SK-N-SH (cell line): ENCODE results near the gene NRG3. TPM values are rescaled to one million over a fixed set of nuclear protein-coding genes. Genes with fewer than 3 reads are reported as not detected.

Experiments
- CTCF ChIA-PET: fragments of 300-600, 350-600 bp; formaldehyde crosslinking; extraction: SDS; loops from one replicate; lab custom pipeline; 2021; lab: Yijun Ruan, JAX
- POLR2A ChIA-PET: fragments of 350-600 bp; sonication (Branson Sonifier 250); formaldehyde crosslinking; extraction: SDS; loops from one replicate; lab custom pipeline; 2020; ENCODE audit warnings: antibody characterized with exemption, inconsistent platforms; lab: Yijun Ruan, JAX
- DNase-seq: peaks from one replicate; pipeline ENCODE4 v3.0.0; 2012
- H2AFZ ChIP-seq: fragments of 200-600 bp; sonication (generic); 2 replicates; pipeline ENCODE4 v1.8.1; 2016; ENCODE audit warnings: antibody characterized with exemption, mild to moderate bottlenecking, low read depth
- H3F3A ChIP-seq: fragments of 200-600 bp; sonication (generic); replicated peaks from 2 replicates; pipeline ENCODE3; 2016; ENCODE audit warnings: antibody characterized with exemption, mild to moderate bottlenecking; ENCODE audit not compliant: insufficient read depth
- H3K27ac ChIP-seq, 2 experiments: fragments of 200-500 bp in 1 of 2; fragments of 200-600 bp in 1 of 2; sonication (Bioruptor generic) in 1 of 2; sonication (generic), shearing (Covaris generic) in 1 of 2; 2 replicates each; pipeline versions ENCODE4 v1.5.1 to v1.6.1; 2014 to 2016; ENCODE audit warnings: low read depth in 2 of 2, inconsistent platforms in 1 of 2, low read length in 1 of 2, mild to moderate bottlenecking in 1 of 2, mixed read lengths in 1 of 2
- H3K27me3 ChIP-seq: fragments of 200-600 bp; sonication (generic), shearing (Covaris generic); 2 replicates; pipeline ENCODE4 v1.6.1; 2016; ENCODE audit warnings: mixed run types; ENCODE audit not compliant: insufficient read depth
- H3K36me3 ChIP-seq, 2 experiments: fragments of 200-500 bp in 1 of 2; fragments of 200-600 bp in 1 of 2; sonication (Bioruptor generic) in 1 of 2; sonication (generic) in 1 of 2; replicated peaks in 1 of 2; 2 replicates each; pipeline versions ENCODE3 to v1.5.1; 2014 to 2016; ENCODE audit warnings: low read length in 1 of 2, mild to moderate bottlenecking in 1 of 2; ENCODE audit not compliant: insufficient read depth in 2 of 2, control insufficient read depth in 1 of 2
- H3K4me1 ChIP-seq, 2 experiments: fragments of 200-500 bp in 1 of 2; fragments of 200-600 bp in 1 of 2; sonication (Bioruptor generic) in 1 of 2; sonication (generic), shearing (Covaris generic) in 1 of 2; 2 replicates each; pipeline versions ENCODE4 v1.5.1 to v1.6.1; 2014 to 2016; ENCODE audit warnings: low read depth in 1 of 2, low read length in 1 of 2, mixed run types in 1 of 2; ENCODE audit not compliant: insufficient read depth in 2 of 2, control insufficient read depth in 1 of 2
- H3K4me2 ChIP-seq: fragments of 200-600 bp; sonication (generic), shearing (Covaris generic); 2 replicates; pipeline ENCODE4 v1.6.1; 2017; ENCODE audit warnings: mixed run types
- H3K4me3 ChIP-seq, 2 experiments: fragments of 200-500 bp in 1 of 2; fragments of 200-600 bp in 1 of 2; sonication (Bioruptor generic) in 1 of 2; sonication (generic), shearing (Covaris generic) in 1 of 2; 2 replicates each; pipeline versions ENCODE4 v1.5.1 to v1.8.1; 2014 to 2016; ENCODE audit warnings: low read depth in 2 of 2, inconsistent platforms in 1 of 2, low read length in 1 of 2, mild to moderate bottlenecking in 1 of 2, mixed read lengths in 1 of 2, moderate library complexity in 1 of 2
- H3K79me2 ChIP-seq: fragments of 200-600 bp; sonication (generic); 2 replicates; pipeline ENCODE4 v1.8.1; 2017; ENCODE audit warnings: mild to moderate bottlenecking; ENCODE audit not compliant: insufficient read depth
- H3K9ac ChIP-seq: fragments of 200-600 bp; sonication (generic); 2 replicates; pipeline ENCODE4 v1.6.1; 2017; ENCODE audit warnings: mixed run types
- H3K9me2 ChIP-seq: fragments of 200-600 bp; sonication (generic); 2 replicates; pipeline ENCODE4 v1.6.1; 2017; ENCODE audit warnings: mixed run types
- H3K9me3 ChIP-seq: fragments of 200-600 bp; sonication (generic); 2 replicates; pipeline ENCODE4 v1.6.1; 2017; ENCODE audit warnings: mixed run types, mild to moderate bottlenecking, moderate library complexity
- H4K20me1 ChIP-seq: fragments of 200-600 bp; sonication (generic); 2 replicates; pipeline ENCODE4 v1.6.1; 2017; ENCODE audit warnings: mild to moderate bottlenecking, mixed run types; ENCODE audit not compliant: insufficient read depth
- CTCF ChIP-seq: fragments of 200-600 bp; sonication (generic); IDR thresholded peaks from 2 replicates; pipeline ENCODE4 v1.6.1; 2017; ENCODE audit warnings: antibody characterized with exemption, mild to moderate bottlenecking, moderate library complexity
- ELF1 ChIP-seq: IDR thresholded peaks from 2 replicates; pipeline ENCODE4 v1.4.0; 2012
- EZH2phosphoT487 ChIP-seq: fragments of 200-600 bp; sonication (generic); IDR thresholded peaks from 2 replicates; pipeline ENCODE4 v1.6.1; 2017; ENCODE audit warnings: low read depth, mixed run types, mild to moderate bottlenecking, antibody characterized with exemption, moderate library complexity, borderline replicate concordance
- GABPA ChIP-seq: IDR thresholded peaks from 2 replicates; pipeline ENCODE4 v1.4.0; 2012; ENCODE audit warnings: low read depth, mild to moderate bottlenecking
- MXI1 ChIP-seq: IDR thresholded peaks from 2 replicates; pipeline ENCODE4 v1.6.1; 2012; ENCODE audit warnings: mild to moderate bottlenecking, low read depth, low read length, improper control_type of control experiment
- RAD21 ChIP-seq: IDR thresholded peaks from 2 replicates; pipeline ENCODE4 v1.6.1; 2012; ENCODE audit warnings: mild to moderate bottlenecking, low read length
- RXRA ChIP-seq: IDR thresholded peaks from 2 replicates; pipeline ENCODE4 v1.4.0; 2012; ENCODE audit warnings: low read depth, mild to moderate bottlenecking, borderline replicate concordance
- TAF1 ChIP-seq: IDR thresholded peaks from 2 replicates; pipeline ENCODE4 v1.6.1; 2012; ENCODE audit warnings: low read depth, mild to moderate bottlenecking, low read length, moderate library complexity, borderline replicate concordance
- TEAD4 ChIP-seq: IDR thresholded peaks from 2 replicates; pipeline ENCODE4 v1.4.0; 2012; ENCODE audit warnings: mild to moderate bottlenecking, borderline replicate concordance; ENCODE audit not compliant: insufficient read depth
- YY1 ChIP-seq: IDR thresholded peaks from 2 replicates; pipeline ENCODE4 v1.4.0; 2012; ENCODE audit warnings: low read depth, mild to moderate bottlenecking
- WGBS: methylation state at CpG from one replicate; pipeline ENCODE4 v1.1.6; 2017; ENCODE audit warnings: low lambda C conversion rate; 5-methylcytosine and 5-hydroxymethylcytosine counted together
- polyA plus RNA-seq, 3 experiments: library from polyadenylated mRNA; depleted of rRNA; stranded (reverse); fragments of >200 nt; gene quantifications; 2 replicates each; pipeline ENCODE4 v1.2.3, GENCODE V29; 2012
- TF ChIP-seq, protein P1 (sequence below): IDR thresholded peaks from 2 replicates; pipeline ENCODE4 v1.6.1; 2012; ENCODE audit warnings: mild to moderate bottlenecking, low read depth, low read length, moderate library complexity
- TF ChIP-seq, protein P2 (sequence below): fragments of 150-350 bp; IDR thresholded peaks from 2 replicates; pipeline ENCODE4 v1.6.1; 2016; ENCODE audit warnings: mild to moderate bottlenecking, low read depth, low read length

NRG3 gene
- polyA plus RNA-seq, 1 of the 3 experiments (the other 2 are of a cell fraction), result 0.03 TPM

DNA sequence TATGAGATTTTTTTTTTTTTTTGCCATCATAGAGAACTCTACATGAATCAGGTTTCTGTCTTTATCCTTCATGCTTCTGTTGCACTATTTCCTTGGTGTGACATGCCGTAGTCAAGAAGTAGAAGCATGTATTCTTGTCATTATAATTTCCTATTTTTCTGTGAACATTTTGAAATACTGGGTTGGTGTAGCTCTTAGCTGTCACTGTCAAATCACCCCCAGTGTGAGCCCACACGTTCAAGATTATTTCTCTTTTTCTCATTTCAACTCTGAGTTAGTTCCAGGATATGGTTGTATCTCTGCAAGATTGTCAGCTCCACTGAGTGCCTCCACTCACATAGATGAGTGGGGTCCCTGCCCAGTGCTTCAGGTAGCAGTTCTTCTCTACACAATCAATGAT is 209.5 kb downstream of the NRG3 start:
- no peak overlapping the region for H3K4me2 ChIP-seq
- 29% methylated on average over 2 of the region's 2 CpGs for WGBS
- no peaks in the 10 kb centered on the region for H3K9me2 ChIP-seq
- H3K9ac ChIP-seq, result no peak overlapping the region
- ChIA-PET CTCF (interaction anchor here (0.9 kb wide), 1 partner anchor 40 kb away, joined by 3 read pairs; no protein-coding TSS in a partner anchor), POLR2A (no interaction called here)
- H3K79me2 ChIP-seq, result no peaks in the 10 kb centered on the region
- H3F3A ChIP-seq, result no peaks in the 10 kb centered on the region
- DNase-seq, result no peak
- H2AFZ ChIP-seq, result no peak overlapping the region
- H3K4me1 ChIP-seq, result no peaks in the 10 kb centered on the region
- no peaks in the 10 kb centered on the region for H3K36me3 ChIP-seq
- no peaks in the 10 kb centered on the region for H3K9me3 ChIP-seq
- no peak overlapping the region for H3K4me3 ChIP-seq
- no peaks in the 10 kb centered on the region for H3K27me3 ChIP-seq
- H3K27ac ChIP-seq, result no peak overlapping the region
- TF ChIP-seq MXI1, result no peak
- TF ChIP-seq ELF1, result no peak
- TF ChIP-seq, protein P1, sequence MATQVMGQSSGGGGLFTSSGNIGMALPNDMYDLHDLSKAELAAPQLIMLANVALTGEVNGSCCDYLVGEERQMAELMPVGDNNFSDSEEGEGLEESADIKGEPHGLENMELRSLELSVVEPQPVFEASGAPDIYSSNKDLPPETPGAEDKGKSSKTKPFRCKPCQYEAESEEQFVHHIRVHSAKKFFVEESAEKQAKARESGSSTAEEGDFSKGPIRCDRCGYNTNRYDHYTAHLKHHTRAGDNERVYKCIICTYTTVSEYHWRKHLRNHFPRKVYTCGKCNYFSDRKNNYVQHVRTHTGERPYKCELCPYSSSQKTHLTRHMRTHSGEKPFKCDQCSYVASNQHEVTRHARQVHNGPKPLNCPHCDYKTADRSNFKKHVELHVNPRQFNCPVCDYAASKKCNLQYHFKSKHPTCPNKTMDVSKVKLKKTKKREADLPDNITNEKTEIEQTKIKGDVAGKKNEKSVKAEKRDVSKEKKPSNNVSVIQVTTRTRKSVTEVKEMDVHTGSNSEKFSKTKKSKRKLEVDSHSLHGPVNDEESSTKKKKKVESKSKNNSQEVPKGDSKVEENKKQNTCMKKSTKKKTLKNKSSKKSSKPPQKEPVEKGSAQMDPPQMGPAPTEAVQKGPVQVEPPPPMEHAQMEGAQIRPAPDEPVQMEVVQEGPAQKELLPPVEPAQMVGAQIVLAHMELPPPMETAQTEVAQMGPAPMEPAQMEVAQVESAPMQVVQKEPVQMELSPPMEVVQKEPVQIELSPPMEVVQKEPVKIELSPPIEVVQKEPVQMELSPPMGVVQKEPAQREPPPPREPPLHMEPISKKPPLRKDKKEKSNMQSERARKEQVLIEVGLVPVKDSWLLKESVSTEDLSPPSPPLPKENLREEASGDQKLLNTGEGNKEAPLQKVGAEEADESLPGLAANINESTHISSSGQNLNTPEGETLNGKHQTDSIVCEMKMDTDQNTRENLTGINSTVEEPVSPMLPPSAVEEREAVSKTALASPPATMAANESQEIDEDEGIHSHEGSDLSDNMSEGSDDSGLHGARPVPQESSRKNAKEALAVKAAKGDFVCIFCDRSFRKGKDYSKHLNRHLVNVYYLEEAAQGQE, result no peak
- no peak for TF ChIP-seq RXRA
- no peak for TF ChIP-seq TAF1
- TF ChIP-seq GABPA, result no peak
- TF ChIP-seq EZH2phosphoT487, result no peak
- TF ChIP-seq, protein P2, sequence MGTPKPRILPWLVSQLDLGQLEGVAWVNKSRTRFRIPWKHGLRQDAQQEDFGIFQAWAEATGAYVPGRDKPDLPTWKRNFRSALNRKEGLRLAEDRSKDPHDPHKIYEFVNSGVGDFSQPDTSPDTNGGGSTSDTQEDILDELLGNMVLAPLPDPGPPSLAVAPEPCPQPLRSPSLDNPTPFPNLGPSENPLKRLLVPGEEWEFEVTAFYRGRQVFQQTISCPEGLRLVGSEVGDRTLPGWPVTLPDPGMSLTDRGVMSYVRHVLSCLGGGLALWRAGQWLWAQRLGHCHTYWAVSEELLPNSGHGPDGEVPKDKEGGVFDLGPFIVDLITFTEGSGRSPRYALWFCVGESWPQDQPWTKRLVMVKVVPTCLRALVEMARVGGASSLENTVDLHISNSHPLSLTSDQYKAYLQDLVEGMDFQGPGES, result no peak
- TF ChIP-seq CTCF, result no peak
- no peak for TF ChIP-seq YY1
- TF ChIP-seq, all 33 proteins: peak for 0
- no peaks in the 10 kb centered on the region for H4K20me1 ChIP-seq

DNA sequence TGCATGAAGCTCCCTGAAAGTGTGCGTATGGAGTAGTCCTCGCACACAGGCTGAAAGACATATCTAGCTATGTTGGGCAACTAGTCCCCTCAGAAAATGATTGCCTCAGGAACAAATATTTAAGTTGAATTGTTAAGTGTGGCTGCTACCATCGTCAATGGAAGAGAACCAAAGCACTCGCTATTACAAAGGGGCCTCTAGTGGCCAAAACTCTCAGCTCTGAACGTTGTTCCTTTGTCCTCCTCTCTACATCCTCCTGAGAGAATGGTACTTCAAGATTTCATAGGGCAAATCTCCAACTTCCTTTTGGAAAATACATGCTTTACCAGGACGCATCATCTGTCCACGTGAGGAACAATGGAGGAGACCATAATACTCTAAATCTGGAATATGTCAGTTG is 209.9 kb downstream of the NRG3 start:
- Histone ChIP-seq H3K27ac (no peak overlapping the region), H3K79me2 (no peaks in the 10 kb centered on the region), H3K4me1 (no peaks in the 10 kb centered on the region), H3K9me2 (no peaks in the 10 kb centered on the region), H3K9me3 (no peaks in the 10 kb centered on the region), H3F3A (no peaks in the 10 kb centered on the region), H3K27me3 (no peaks in the 10 kb centered on the region), H2AFZ (no peak overlapping the region), H3K4me3 (no peak overlapping the region)
- CTCF ChIA-PET, result interaction anchor here (0.9 kb wide), 1 partner anchor 39 kb away, joined by 3 read pairs; no protein-coding TSS in a partner anchor
- WGBS, result 29% methylated on average over 7 of the region's 7 CpGs
- no peak for DNase-seq
- no peak for TF ChIP-seq RAD21
- TF ChIP-seq YY1, result no peak
- no peak for TF ChIP-seq ELF1
- no peak for TF ChIP-seq TEAD4
- TF ChIP-seq, all 33 proteins: peak for 0
- Histone ChIP-seq H4K20me1 (no peaks in the 10 kb centered on the region), H3K9ac (no peak overlapping the region), H3K4me2 (no peak overlapping the region), H3K36me3 (no peaks in the 10 kb centered on the region)
- POLR2A ChIA-PET, result no interaction called here
